Measurements from ENCODE around the gene SMIM9. TPM values are rescaled to one million over a fixed set of nuclear protein-coding genes. Genes with fewer than 3 reads are reported as not detected.

Gene SMIM9
- total and polyA plus RNA-seq, 5 donors = not detected

- H3K4me1 ChIP-seq (ENCODE audit: control insufficient read depth, insufficient read depth, low read length) = peaks cover 1% of the 10 kb centered on the region
- WGBS = 90% methylated on average over 4 of the region's 4 CpGs
- ATAC-seq = no peak
Observed at GRCh38 chrX:154779261-154779660, 55.2 kb downstream of the SMIM9 start.

GRCh38 chrX:154776753-154777152 lies 57.7 kb downstream of the SMIM9 start:
- no peak for DNase-seq
- no peak overlapping the region for H3K27ac ChIP-seq (ENCODE audit: low read length)
- ATAC-seq = no peak
- 86% methylated on average over 2 of the region's 2 CpGs for WGBS
- no peaks in the 10 kb centered on the region for H3K9me3 ChIP-seq (ENCODE audit: control insufficient read depth, low read length)
- H3K4me1 ChIP-seq (ENCODE audit: control insufficient read depth, insufficient read depth, low read length) = peaks cover 1% of the 10 kb centered on the region
- H3K4me3 ChIP-seq (ENCODE audit: low read length) = no peak overlapping the region
- intact Hi-C loops (cut with DNase I) = no loop called here
- no peaks in the 10 kb centered on the region for H3K27me3 ChIP-seq (ENCODE audit: control insufficient read depth, insufficient read depth)

More at GRCh38 chrX:154779261-154779660, 55.2 kb downstream of the SMIM9 start:
- H3K27ac ChIP-seq (ENCODE audit: low read length) = no peak overlapping the region
- no peaks in the 10 kb centered on the region for H3K27me3 ChIP-seq (ENCODE audit: control insufficient read depth, insufficient read depth)
- H3K9me3 ChIP-seq (ENCODE audit: control insufficient read depth, low read length) = no peaks in the 10 kb centered on the region
- intact Hi-C loops (cut with DNase I) = no loop called here
- H3K4me3 ChIP-seq (ENCODE audit: low read length) = no peak overlapping the region
- DNase-seq = no peak

- peak overlapping the region; percentile 7 for H3K27ac ChIP-seq (ENCODE audit: low read length)
- H3K4me1 ChIP-seq (ENCODE audit: control insufficient read depth, insufficient read depth, low read length) = peaks cover 1% of the 10 kb centered on the region
- intact Hi-C loops (cut with DNase I) = no loop called here
- no peaks in the 10 kb centered on the region for H3K9me3 ChIP-seq (ENCODE audit: control insufficient read depth, low read length)
- DNase-seq (no peak), ATAC-seq (peak; percentile 68 to 80)
- 70% methylated on average over 15 of the region's 15 CpGs for WGBS
- no peak overlapping the region for H3K4me3 ChIP-seq (ENCODE audit: low read length)
- H3K27me3 ChIP-seq (ENCODE audit: control insufficient read depth, insufficient read depth) = no peaks in the 10 kb centered on the region
Observed at GRCh38 chrX:154775419-154776349, 58.8 kb downstream of the SMIM9 start.

- WGBS = 81% methylated on average over 5 of the region's 5 CpGs
- Histone ChIP-seq H3K4me3 (ENCODE audit: low read length) (no peak overlapping the region), H3K4me1 (ENCODE audit: control insufficient read depth, insufficient read depth, low read length) (peaks cover 1% of the 10 kb centered on the region), H3K9me3 (ENCODE audit: control insufficient read depth, low read length) (no peaks in the 10 kb centered on the region), H3K27ac (ENCODE audit: low read length) (no peak overlapping the region), H3K27me3 (ENCODE audit: control insufficient read depth, insufficient read depth) (no peaks in the 10 kb centered on the region)
- DNase-seq = no peak
- ATAC-seq = no peak
- intact Hi-C loops (cut with DNase I) = no loop called here
Observed at GRCh38 chrX:154774622-154775021, 59.8 kb downstream of the SMIM9 start.

Other genes with a start within 250 kb of the SMIM9 start
- gene CTAG1A, start 249.5 kb downstream of the SMIM9 start, total RNA-seq = not detected
- not detected for gene CTAG1A, start 249.5 kb downstream of the SMIM9 start, polyA plus RNA-seq
- not detected for gene CTAG1B, start 215.4 kb downstream of the SMIM9 start, total RNA-seq
- not detected for gene CTAG1B, start 215.4 kb downstream of the SMIM9 start, polyA plus RNA-seq
- not detected for gene CTAG2, start 181.1 kb downstream of the SMIM9 start, total RNA-seq
- not detected for gene CTAG2, start 181.1 kb downstream of the SMIM9 start, polyA plus RNA-seq
- 10 to 100 TPM in 3 of 4 donors, 1 to 10 TPM in 1; 7.8 to 14.4 (median 11.4) TPM for gene GAB3, start 83.6 kb downstream of the SMIM9 start, total RNA-seq
- gene GAB3, start 83.6 kb downstream of the SMIM9 start, polyA plus RNA-seq = 4.7 TPM
- gene DKC1, start 71.8 kb downstream of the SMIM9 start, total RNA-seq = 10 to 100 TPM; 18.7 to 27.0 (median 21.4) TPM
- gene DKC1, start 71.8 kb downstream of the SMIM9 start, polyA plus RNA-seq = 14.0 TPM
- 10 to 100 TPM; 25.3 to 42.7 (median 35.8) TPM for gene MPP1, start 29.2 kb downstream of the SMIM9 start, total RNA-seq
- gene MPP1, start 29.2 kb downstream of the SMIM9 start, polyA plus RNA-seq = 20.4 TPM
- gene F8A1, start 51.7 kb upstream of the SMIM9 start, total RNA-seq = 10 to 100 TPM; 12.9 to 33.4 (median 20.8) TPM
- gene F8A1, start 51.7 kb upstream of the SMIM9 start, polyA plus RNA-seq = 25.3 TPM
- gene F8, start 188.1 kb upstream of the SMIM9 start, total RNA-seq = 10 to 100 TPM; 34.7 to 98.8 (median 56.3) TPM
- 72.9 TPM for gene F8, start 188.1 kb upstream of the SMIM9 start, polyA plus RNA-seq
- gene FUNDC2, start 192.2 kb upstream of the SMIM9 start, total RNA-seq = 100 to 1,000 TPM; 262 to 345 (median 281) TPM
- gene FUNDC2, start 192.2 kb upstream of the SMIM9 start, polyA plus RNA-seq = 384 TPM
- 10 to 100 TPM; 18.8 to 24.0 (median 21.0) TPM for gene CMC4, start 236.5 kb upstream of the SMIM9 start, total RNA-seq
- gene CMC4, start 236.5 kb upstream of the SMIM9 start, polyA plus RNA-seq = 56.3 TPM
- gene MTCP1, start 236.5 kb upstream of the SMIM9 start, total RNA-seq = 10 to 100 TPM; 46.1 to 61.0 (median 57.6) TPM
- gene MTCP1, start 236.5 kb upstream of the SMIM9 start, polyA plus RNA-seq = 95.3 TPM
- gene BRCC3, start 236.8 kb upstream of the SMIM9 start, total RNA-seq = 10 to 100 TPM; 11.7 to 15.0 (median 13.7) TPM
- gene BRCC3, start 236.8 kb upstream of the SMIM9 start, polyA plus RNA-seq = 6.3 TPM

All from right cardiac atrium (tissue), 5 donors.